C4-2B (cell line): Measurements from ENCODE around the gene ZCWPW1.

Experiments used
- ZFX ChIP-seq: fragments of 450-650 bp; IDR thresholded peaks from 2 replicates; pipeline ENCODE4 v1.6.1; 2017
- TF ChIP-seq, protein P1 (sequence below): fragments of 450-650 bp; conservative IDR thresholded peaks from 2 replicates; pipeline ENCODE4 v1.5.1; 2017; ENCODE audit warnings: mild to moderate bottlenecking

DNA sequence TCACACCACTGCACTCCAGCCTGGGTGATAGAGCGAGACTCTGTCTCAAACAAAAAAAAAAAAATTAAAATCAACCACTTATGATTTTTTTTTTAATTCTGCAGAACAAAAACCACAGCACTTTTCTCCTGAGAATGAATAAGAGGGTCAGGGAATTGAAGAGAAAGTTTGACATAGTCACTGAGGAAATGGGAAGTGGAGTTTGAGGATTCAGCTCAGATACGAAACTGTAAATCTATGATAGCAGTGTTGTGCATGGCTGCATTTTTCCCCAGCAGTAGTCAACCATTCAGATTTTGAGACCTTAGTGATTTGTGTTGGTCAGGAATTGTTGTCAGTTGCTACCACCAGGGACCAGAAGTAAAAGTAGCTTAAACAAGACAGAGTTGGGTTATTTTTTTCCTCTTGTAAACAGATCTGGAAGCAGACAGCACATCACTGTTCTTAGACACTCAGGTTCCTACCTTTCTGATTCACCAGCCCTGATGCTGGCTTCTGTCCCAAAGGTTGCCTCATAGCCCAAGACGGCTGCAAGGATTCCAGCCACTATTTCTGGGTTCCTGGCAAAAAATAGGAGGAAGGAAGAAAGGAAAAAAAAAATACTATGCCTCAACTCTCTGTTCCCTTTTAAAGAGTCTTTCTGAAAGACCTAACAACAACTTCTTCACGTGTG lies 35.1 kb downstream of the ZCWPW1 start:
- TF ChIP-seq, protein P1, sequence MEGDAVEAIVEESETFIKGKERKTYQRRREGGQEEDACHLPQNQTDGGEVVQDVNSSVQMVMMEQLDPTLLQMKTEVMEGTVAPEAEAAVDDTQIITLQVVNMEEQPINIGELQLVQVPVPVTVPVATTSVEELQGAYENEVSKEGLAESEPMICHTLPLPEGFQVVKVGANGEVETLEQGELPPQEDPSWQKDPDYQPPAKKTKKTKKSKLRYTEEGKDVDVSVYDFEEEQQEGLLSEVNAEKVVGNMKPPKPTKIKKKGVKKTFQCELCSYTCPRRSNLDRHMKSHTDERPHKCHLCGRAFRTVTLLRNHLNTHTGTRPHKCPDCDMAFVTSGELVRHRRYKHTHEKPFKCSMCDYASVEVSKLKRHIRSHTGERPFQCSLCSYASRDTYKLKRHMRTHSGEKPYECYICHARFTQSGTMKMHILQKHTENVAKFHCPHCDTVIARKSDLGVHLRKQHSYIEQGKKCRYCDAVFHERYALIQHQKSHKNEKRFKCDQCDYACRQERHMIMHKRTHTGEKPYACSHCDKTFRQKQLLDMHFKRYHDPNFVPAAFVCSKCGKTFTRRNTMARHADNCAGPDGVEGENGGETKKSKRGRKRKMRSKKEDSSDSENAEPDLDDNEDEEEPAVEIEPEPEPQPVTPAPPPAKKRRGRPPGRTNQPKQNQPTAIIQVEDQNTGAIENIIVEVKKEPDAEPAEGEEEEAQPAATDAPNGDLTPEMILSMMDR, result no peak
- no peak for TF ChIP-seq ZFX
